Measurements from ENCODE around the gene ASB18.
"Not testable (repeated sequence)": the region's sequence is repeated elsewhere in the genome, so short reads cannot be mapped to it uniquely, and the experiment has no call there.

ASB18 gene

DNA sequence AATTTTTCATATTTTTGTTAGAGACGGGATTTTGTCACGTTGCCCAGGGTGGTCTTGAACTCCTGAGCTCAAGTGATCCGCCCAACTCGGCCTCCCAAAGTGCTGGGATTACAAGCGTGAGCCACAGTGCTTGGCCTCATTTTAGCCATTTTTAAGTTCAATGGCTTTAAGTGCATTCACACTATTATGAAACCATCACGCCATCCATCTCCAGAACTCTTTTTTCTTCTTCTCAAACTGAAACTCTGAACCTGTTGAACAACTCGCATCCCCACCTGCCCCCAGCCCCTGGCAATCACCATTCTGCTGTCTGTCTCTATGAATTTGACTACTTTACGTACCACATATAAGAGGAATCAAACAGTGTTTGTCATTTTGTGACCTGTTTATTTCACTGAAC lies 31.3 kb upstream of the ASB18 start:
- H3K9me3 ChIP-seq (ENCODE audit: insufficient read depth, low read depth, low read length), result no peaks in the 10 kb centered on the region
- no peaks in the 10 kb centered on the region for H3K27me3 ChIP-seq (ENCODE audit: insufficient read depth, low read length)
- no peak overlapping the region for H3K9ac ChIP-seq (ENCODE audit: low read depth, low read length)

DNA sequence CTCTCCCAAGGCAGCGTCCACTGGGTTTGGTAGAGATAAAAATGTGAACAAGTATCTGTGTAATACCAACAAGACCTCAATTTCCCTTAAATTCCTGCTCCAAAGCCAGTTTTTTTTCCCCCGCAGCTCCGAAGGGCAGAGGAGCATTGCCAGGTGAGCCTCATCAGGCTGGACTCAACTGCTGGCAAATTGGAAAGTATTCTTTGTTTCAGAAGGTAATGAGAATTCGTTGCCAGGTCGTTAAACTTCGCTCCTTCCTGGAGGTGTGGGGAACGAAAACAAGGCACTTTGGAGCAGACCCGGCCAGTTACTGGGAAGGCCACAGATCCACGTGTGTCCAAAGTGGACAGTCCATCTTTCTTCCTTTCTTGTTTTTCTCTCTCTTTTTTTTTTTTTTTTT lies 30.4 kb upstream of the ASB18 start:
- Histone ChIP-seq H3K4me1 (ENCODE audit: insufficient read depth, low read length) (no peaks in the 10 kb centered on the region), H3K9me3 (ENCODE audit: insufficient read depth, low read depth, low read length) (no peaks in the 10 kb centered on the region), H3K9ac (ENCODE audit: low read depth, low read length) (no peak overlapping the region), H3K27me3 (ENCODE audit: insufficient read depth, low read length) (no peaks in the 10 kb centered on the region; the same call in 1 of the 2 replicates), H3K27ac (ENCODE audit: low read length) (no peak overlapping the region), H3K36me3 (ENCODE audit: insufficient read depth, low read depth, low read length) (no peaks in the 10 kb centered on the region), H3K4me3 (ENCODE audit: low read length) (no peak overlapping the region)

More for the DNA sequence above, 31.3 kb upstream of the ASB18 start:
- Histone ChIP-seq H3K4me1 (ENCODE audit: insufficient read depth, low read length) (no peaks in the 10 kb centered on the region), H3K4me3 (ENCODE audit: low read length) (no peak overlapping the region), H3K27ac (ENCODE audit: low read length) (no peak overlapping the region), H3K36me3 (ENCODE audit: insufficient read depth, low read depth, low read length) (no peaks in the 10 kb centered on the region)

GRCh38 chr2:236293241-236293810 lies 29.1 kb upstream of the ASB18 start:
- Histone ChIP-seq H3K9me3 (ENCODE audit: insufficient read depth, low read depth, low read length) (no peaks in the 10 kb centered on the region), H3K36me3 (ENCODE audit: insufficient read depth, low read depth, low read length) (no peaks in the 10 kb centered on the region), H3K4me1 (ENCODE audit: insufficient read depth, low read length) (no peaks in the 10 kb centered on the region), H3K27me3 (ENCODE audit: insufficient read depth, low read length) (no peaks in the 10 kb centered on the region; the same call in 1 of the 2 replicates), H3K27ac (ENCODE audit: low read length) (no peak overlapping the region), H3K9ac (ENCODE audit: low read depth, low read length) (no peak overlapping the region), H3K4me3 (ENCODE audit: low read length) (no peak overlapping the region)

DNA sequence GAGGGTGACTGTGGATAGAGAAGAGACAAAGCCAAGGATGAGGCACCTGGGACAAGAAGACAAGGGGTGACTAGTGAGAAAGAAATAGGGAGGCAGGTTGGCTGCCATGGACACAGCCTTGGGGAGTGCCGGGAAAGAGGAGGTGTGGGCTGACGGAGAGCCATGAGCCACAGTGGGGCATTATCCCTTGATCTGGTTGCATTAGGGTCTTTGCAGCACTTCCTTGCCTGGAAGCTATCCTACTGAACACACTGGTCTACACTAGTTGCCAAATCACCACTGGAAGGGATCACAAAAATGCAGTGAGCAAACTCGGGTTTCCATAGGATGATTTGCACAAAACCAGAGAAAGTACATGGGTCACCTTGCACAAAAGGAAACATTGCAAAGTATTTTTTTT lies 27.7 kb upstream of the ASB18 start:
- Histone ChIP-seq H3K27ac (ENCODE audit: low read length) (no peak overlapping the region), H3K9me3 (ENCODE audit: insufficient read depth, low read depth, low read length) (no peaks in the 10 kb centered on the region), H3K27me3 (ENCODE audit: insufficient read depth, low read length) (no peaks in the 10 kb centered on the region; the same call in 1 of the 2 replicates), H3K36me3 (ENCODE audit: insufficient read depth, low read depth, low read length) (no peaks in the 10 kb centered on the region), H3K9ac (ENCODE audit: low read depth, low read length) (no peak overlapping the region), H3K4me1 (ENCODE audit: insufficient read depth, low read length) (no peaks in the 10 kb centered on the region), H3K4me3 (ENCODE audit: low read length) (no peak overlapping the region)

DNA sequence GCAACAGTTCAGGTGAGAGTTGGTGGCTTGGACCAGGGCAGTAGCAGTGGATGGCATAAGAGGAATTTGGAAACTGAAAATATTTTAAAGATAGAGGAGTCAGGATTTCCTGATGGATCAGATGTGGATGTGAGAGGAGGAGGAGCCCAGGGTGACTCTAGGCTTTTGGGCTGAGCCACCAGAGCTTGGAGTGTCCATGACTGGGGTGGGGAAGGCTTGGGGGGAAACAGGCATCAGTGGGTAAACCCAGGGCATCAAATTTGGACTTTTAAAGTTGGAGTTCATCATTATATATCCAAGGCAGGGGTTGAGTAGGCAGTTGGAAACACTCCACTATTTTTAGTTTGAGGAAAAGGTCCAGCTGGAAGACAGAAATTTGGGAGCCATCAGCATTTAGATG lies 27.3 kb upstream of the ASB18 start:
- H3K27me3 ChIP-seq (ENCODE audit: insufficient read depth, low read length), result no peaks in the 10 kb centered on the region; the same call in 1 of the 2 replicates
- no peaks in the 10 kb centered on the region for H3K4me1 ChIP-seq (ENCODE audit: insufficient read depth, low read length)
- H3K36me3 ChIP-seq (ENCODE audit: insufficient read depth, low read depth, low read length), result no peaks in the 10 kb centered on the region
- H3K27ac ChIP-seq (ENCODE audit: low read length), result no peak overlapping the region
- H3K9ac ChIP-seq (ENCODE audit: low read depth, low read length), result no peak overlapping the region
- H3K4me3 ChIP-seq (ENCODE audit: low read length), result no peak overlapping the region
- no peaks in the 10 kb centered on the region for H3K9me3 ChIP-seq (ENCODE audit: insufficient read depth, low read depth, low read length)

- Histone ChIP-seq H3K27me3 (ENCODE audit: insufficient read depth, low read length) (no peaks in the 10 kb centered on the region; the same call in 1 of the 2 replicates), H3K9me3 (ENCODE audit: insufficient read depth, low read depth, low read length) (no peaks in the 10 kb centered on the region), H3K36me3 (ENCODE audit: insufficient read depth, low read depth, low read length) (no peaks in the 10 kb centered on the region), H3K4me3 (ENCODE audit: low read length) (no peak overlapping the region), H3K4me1 (ENCODE audit: insufficient read depth, low read length) (no peaks in the 10 kb centered on the region), H3K9ac (ENCODE audit: low read depth, low read length) (no peak overlapping the region), H3K27ac (ENCODE audit: low read length) (no peak overlapping the region)
These were observed 26.7 kb upstream of the ASB18 start for GRCh38 chr2:236290742-236291425.

DNA sequence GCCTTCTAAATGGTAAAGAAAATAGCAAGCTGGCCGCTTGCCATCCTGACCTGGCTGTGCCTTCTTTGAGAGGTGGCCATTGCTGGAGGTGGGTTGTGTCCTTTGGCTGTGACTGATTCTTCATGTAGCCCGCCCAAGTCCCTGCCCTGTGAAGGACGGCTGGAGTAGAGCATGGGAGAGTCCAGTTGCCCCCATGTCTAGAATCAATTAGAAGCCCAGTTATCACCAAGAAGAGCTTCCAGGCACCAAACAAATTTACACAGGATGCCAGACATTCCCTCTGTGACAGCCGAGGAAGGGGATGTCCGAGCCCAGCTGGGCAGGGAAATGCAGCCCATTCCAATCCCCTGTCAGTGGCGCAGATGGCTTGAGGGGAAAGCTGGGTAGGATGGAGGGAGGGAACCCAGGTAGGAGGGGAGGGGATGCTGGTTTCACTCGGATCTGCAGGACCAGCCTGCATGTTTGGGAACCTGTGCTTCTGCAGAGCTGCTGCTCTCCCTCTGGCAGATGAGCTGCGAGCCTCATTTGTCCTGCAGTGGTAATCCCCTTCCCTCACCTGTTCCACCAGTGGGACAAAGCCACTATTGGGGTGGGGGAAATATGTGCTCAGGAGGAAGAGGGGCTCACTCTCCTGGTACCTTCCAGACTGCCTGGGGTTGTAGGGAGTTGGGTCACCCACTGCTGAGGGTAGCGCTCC lies 25.7 kb upstream of the ASB18 start:
- H3K4me3 ChIP-seq (ENCODE audit: low read length), result no peak overlapping the region
- no peaks in the 10 kb centered on the region for H3K36me3 ChIP-seq (ENCODE audit: insufficient read depth, low read depth, low read length)
- H3K9ac ChIP-seq (ENCODE audit: low read depth, low read length), result no peak overlapping the region
- H3K27me3 ChIP-seq (ENCODE audit: insufficient read depth, low read length), result no peaks in the 10 kb centered on the region; the same call in 1 of the 2 replicates
- no peak overlapping the region for H3K27ac ChIP-seq (ENCODE audit: low read length)
- H3K9me3 ChIP-seq (ENCODE audit: insufficient read depth, low read depth, low read length), result no peaks in the 10 kb centered on the region; the same call in 1 of the 2 replicates
- H3K4me1 ChIP-seq (ENCODE audit: insufficient read depth, low read length), result no peaks in the 10 kb centered on the region

GRCh38 chr2:236288373-236288772 lies 24.2 kb upstream of the ASB18 start:
- not testable (repeated sequence) for H3K27ac ChIP-seq (ENCODE audit: low read length); H3K36me3 ChIP-seq (ENCODE audit: insufficient read depth, low read depth, low read length); H3K4me1 ChIP-seq (ENCODE audit: insufficient read depth, low read length); H3K4me3 ChIP-seq (ENCODE audit: low read length); H3K27me3 ChIP-seq (ENCODE audit: insufficient read depth, low read length); H3K9ac ChIP-seq (ENCODE audit: low read depth, low read length); H3K9me3 ChIP-seq (ENCODE audit: insufficient read depth, low read depth, low read length)

GRCh38 chr2:236287656-236288055 lies 23.4 kb upstream of the ASB18 start:
- Histone ChIP-seq H3K4me3 (ENCODE audit: low read length) (no peak overlapping the region), H3K36me3 (ENCODE audit: insufficient read depth, low read depth, low read length) (no peaks in the 10 kb centered on the region), H3K27ac (ENCODE audit: low read length) (no peak overlapping the region), H3K9ac (ENCODE audit: low read depth, low read length) (no peak overlapping the region), H3K9me3 (ENCODE audit: insufficient read depth, low read depth, low read length) (no peaks in the 10 kb centered on the region; the same call in 1 of the 2 replicates), H3K4me1 (ENCODE audit: insufficient read depth, low read length) (no peaks in the 10 kb centered on the region), H3K27me3 (ENCODE audit: insufficient read depth, low read length) (no peaks in the 10 kb centered on the region; the same call in 1 of the 2 replicates)

- H3K27me3 ChIP-seq (ENCODE audit: insufficient read depth, low read length), result no peaks in the 10 kb centered on the region; the same call in 1 of the 2 replicates
- H3K9me3 ChIP-seq (ENCODE audit: insufficient read depth, low read depth, low read length), result no peaks in the 10 kb centered on the region; the same call in 1 of the 2 replicates
- H3K36me3 ChIP-seq (ENCODE audit: insufficient read depth, low read depth, low read length), result no peaks in the 10 kb centered on the region
- H3K4me3 ChIP-seq (ENCODE audit: low read length), result no peak overlapping the region
- H3K9ac ChIP-seq (ENCODE audit: low read depth, low read length), result no peak overlapping the region
- no peaks in the 10 kb centered on the region for H3K4me1 ChIP-seq (ENCODE audit: insufficient read depth, low read length)
- no peak overlapping the region for H3K27ac ChIP-seq (ENCODE audit: low read length)
These were observed 22.8 kb upstream of the ASB18 start for GRCh38 chr2:236286873-236287545.

GRCh38 chr2:236284208-236284607 lies 20.0 kb upstream of the ASB18 start:
- Histone ChIP-seq H3K4me3 (ENCODE audit: low read length) (no peak overlapping the region), H3K36me3 (ENCODE audit: insufficient read depth, low read depth, low read length) (no peaks in the 10 kb centered on the region), H3K9me3 (ENCODE audit: insufficient read depth, low read depth, low read length) (no peaks in the 10 kb centered on the region; the same call in 1 of the 2 replicates), H3K9ac (ENCODE audit: low read depth, low read length) (no peak overlapping the region), H3K27ac (ENCODE audit: low read length) (no peak overlapping the region), H3K4me1 (ENCODE audit: insufficient read depth, low read length) (no peaks in the 10 kb centered on the region), H3K27me3 (ENCODE audit: insufficient read depth, low read length) (no peaks in the 10 kb centered on the region)

Measured in iPS-20b (cell line).